HepG2 (cell line): ENCODE results near the gene RABGGTA.

Experiments used
- ELF4 ChIP-seq: sonication (generic); formaldehyde crosslinking; IDR thresholded peaks from 2 replicates; pipeline ENCODE4 v1.5.0; 2020; ENCODE audit warnings: missing genetic modification reagents, mild to moderate bottlenecking, moderate library complexity, borderline replicate concordance
- FOXJ3 ChIP-seq: sonication (generic); formaldehyde crosslinking; IDR thresholded peaks from 2 replicates; pipeline ENCODE4 v1.4.0; 2020; ENCODE audit warnings: missing genetic modification reagents, mild to moderate bottlenecking, borderline replicate concordance
- FUBP1 ChIP-seq: sonication (generic); formaldehyde crosslinking; IDR thresholded peaks from 2 replicates; pipeline ENCODE4 v1.5.1; 2020; ENCODE audit warnings: missing genetic modification reagents, mild to moderate bottlenecking, borderline replicate concordance
- GTF2F1 ChIP-seq: fragments of 150-350 bp; IDR thresholded peaks from 2 replicates; pipeline ENCODE4 v1.6.1; 2014; ENCODE audit warnings: low read length
- KLF16 ChIP-seq, 2 experiments: sonication (generic) in 1 of 2; formaldehyde crosslinking in 1 of 2; IDR thresholded peaks; 2 replicates each; pipeline versions ENCODE4 v1.6.1 to v1.8.0; 2016 to 2023; ENCODE audit warnings: missing genetic modification reagents in 2 of 2, missing compliant biosample characterization in 1 of 2
- POLR2AphosphoS5 ChIP-seq: IDR thresholded peaks from 2 replicates; pipeline ENCODE4 v1.6.1; 2012; ENCODE audit warnings: low read depth, low read length
- PREB ChIP-seq: sonication (generic); formaldehyde crosslinking; IDR thresholded peaks from 2 replicates; pipeline ENCODE4 v1.4.0; 2020; ENCODE audit warnings: missing genetic modification reagents
- SNAPC5 ChIP-seq: sonication (generic); formaldehyde crosslinking; IDR thresholded peaks from 2 replicates; pipeline ENCODE4 v1.8.1; 2023; ENCODE audit warnings: mild to moderate bottlenecking, missing genetic modification reagents, borderline replicate concordance
- TGIF2 ChIP-seq: IDR thresholded peaks from 2 replicates; pipeline ENCODE4 v1.6.1; 2016; ENCODE audit warnings: control low read depth, missing compliant biosample characterization
- ZBTB49 ChIP-seq: sonication (generic); formaldehyde crosslinking; IDR thresholded peaks from 2 replicates; pipeline ENCODE4 v1.4.0; 2020; ENCODE audit warnings: missing genetic modification reagents, borderline replicate concordance
- ZNF510 ChIP-seq: sonication (generic); formaldehyde crosslinking; IDR thresholded peaks from 2 replicates; pipeline ENCODE4 v1.4.0; 2020; ENCODE audit warnings: low read depth, mild to moderate bottlenecking, missing genetic modification reagents
- ZNF777 ChIP-seq: sonication (generic); formaldehyde crosslinking; IDR thresholded peaks from 2 replicates; pipeline ENCODE4 v1.4.0; 2020; ENCODE audit warnings: missing genetic modification reagents

- TF ChIP-seq ELF4 (CRISPR knock-in tag) = no peak
- TF ChIP-seq PREB = peak; percentile 85
- peak in 1 of 2 experiments; percentile 95; a peak in 2 of 4 replicates for TF ChIP-seq KLF16 (CRISPR knock-in tag; IDR thresholded peaks at IDR 0.05)
- peak; percentile 97; the same call in 1 of the 2 replicates for TF ChIP-seq FUBP1 (CRISPR knock-in tag)
- no peak for TF ChIP-seq TGIF2 (CRISPR knock-in tag)
- peak; percentile 75; the same call in 1 of the 2 replicates for TF ChIP-seq FOXJ3
- TF ChIP-seq ZNF777 (CRISPR knock-in tag) = peak; percentile 87
- peak; percentile 97 for TF ChIP-seq ZNF510 (CRISPR knock-in tag)
- peak; percentile 38 for TF ChIP-seq POLR2AphosphoS5
- TF ChIP-seq SNAPC5 = peak; percentile 88
- peak; percentile 41; the same call in 1 of the 2 replicates for TF ChIP-seq ZBTB49 (CRISPR knock-in tag)
- TF ChIP-seq GTF2F1 = no peak
Measured at GRCh38 chr14:24315807-24316596, 44.6 kb upstream of the RABGGTA start.
